Measurements from ENCODE around the gene TARS1.

- TF ChIP-seq CEBPB (IDR thresholded peaks at IDR 0.05; ENCODE audit: borderline replicate concordance in 1 of 2, low read depth in 2 of 2, low read length in 2 of 2) (no peak), NR2C2 (IDR thresholded peaks at IDR 0.05; ENCODE audit: borderline replicate concordance, control insufficient read depth, insufficient read length, low read depth) (no peak), ZNF274 (IDR thresholded peaks at IDR 0.05; ENCODE audit: insufficient read depth, insufficient read length) (no peak), CREM (IDR thresholded peaks at IDR 0.05; ENCODE audit: low read depth) (no peak)
Observed at GRCh38 chr5:33433303-33434240, 7.2 kb upstream of the TARS1 start.
